IPS-18c (cell line): ENCODE measurements around the gene TBC1D22B.

Source experiments
- H3K4me3 ChIP-seq: 2 replicates; pipeline ENCODE4 v1.7.0; 2013; ENCODE audit warnings: low read depth, mild to moderate bottlenecking, low read length, moderate library complexity; ENCODE audit not compliant: insufficient read depth
- H3K9me3 ChIP-seq: one replicate; pipeline ENCODE4 v1.6.1; 2013; ENCODE audit warnings: mild to moderate bottlenecking, low read length, moderate library complexity; ENCODE audit not compliant: control insufficient read depth, insufficient read depth

The TBC1D22B gene

DNA sequence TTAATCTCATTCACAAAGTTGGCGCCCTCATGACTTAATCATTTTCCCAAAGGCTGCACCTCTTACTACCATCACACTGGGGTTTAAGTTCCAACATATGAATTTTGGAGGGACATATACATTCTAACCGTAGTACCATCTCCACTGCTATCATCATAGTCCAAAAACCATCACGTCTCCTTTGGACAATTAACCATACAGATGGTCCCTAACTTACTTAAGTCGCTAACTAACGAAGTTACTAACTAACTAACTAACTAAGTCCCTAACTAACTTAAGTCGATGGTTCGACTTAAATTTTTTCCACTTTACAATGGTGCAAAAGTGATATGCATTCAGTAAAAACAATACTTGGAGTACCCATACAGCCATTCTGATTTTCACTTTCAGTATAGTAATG, 24.0 kb upstream of the TBC1D22B start:
- H3K9me3 ChIP-seq: no peaks in the 10 kb centered on the region
- no peak overlapping the region for H3K4me3 ChIP-seq

DNA sequence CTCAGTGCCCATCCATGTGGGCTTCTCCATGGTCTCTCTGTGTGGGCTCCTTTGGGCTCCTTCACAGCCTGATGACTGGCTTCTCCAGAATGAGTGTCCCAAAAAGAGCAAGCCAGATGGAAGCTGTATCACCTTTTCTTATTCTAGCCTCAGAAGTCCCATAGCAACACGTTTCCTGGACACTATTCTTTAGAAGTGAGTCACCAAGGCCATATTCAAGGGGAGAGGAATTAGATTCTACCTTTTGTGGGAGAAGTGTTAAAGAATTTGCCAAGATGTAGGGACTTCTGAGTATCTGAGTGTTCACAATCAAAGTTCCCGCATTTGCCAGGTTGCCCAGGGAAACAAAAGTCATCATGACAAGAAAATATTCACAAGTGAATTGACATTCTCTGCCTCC, 20.7 kb upstream of the TBC1D22B start:
- Histone ChIP-seq H3K4me3 (no peak overlapping the region), H3K9me3 (no peaks in the 10 kb centered on the region)

GRCh38 chr6:37237789-37238188, 19.8 kb upstream of the TBC1D22B start:
- Histone ChIP-seq H3K4me3 (no peak overlapping the region), H3K9me3 (no peaks in the 10 kb centered on the region)

DNA sequence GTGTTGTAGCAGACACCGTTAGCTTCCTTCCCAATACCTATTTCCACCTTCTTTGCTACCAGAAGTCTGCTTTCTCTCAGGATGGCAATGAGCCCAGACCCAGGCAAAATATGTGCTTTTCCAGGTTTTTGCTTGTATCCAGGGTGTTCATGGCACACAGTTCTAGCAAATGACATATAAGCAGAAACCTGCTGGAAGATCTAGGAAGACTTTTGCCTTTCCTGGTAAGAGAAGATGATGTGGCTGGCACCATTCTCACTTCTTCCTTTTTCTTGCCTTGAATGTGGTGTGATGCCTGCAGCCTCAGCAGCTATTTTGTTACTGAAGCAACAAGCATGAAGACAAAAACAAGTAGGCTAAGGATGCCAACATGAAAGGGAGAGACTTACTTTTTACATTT, 19.2 kb upstream of the TBC1D22B start:
- Histone ChIP-seq H3K9me3 (no peaks in the 10 kb centered on the region), H3K4me3 (no peak overlapping the region)

DNA sequence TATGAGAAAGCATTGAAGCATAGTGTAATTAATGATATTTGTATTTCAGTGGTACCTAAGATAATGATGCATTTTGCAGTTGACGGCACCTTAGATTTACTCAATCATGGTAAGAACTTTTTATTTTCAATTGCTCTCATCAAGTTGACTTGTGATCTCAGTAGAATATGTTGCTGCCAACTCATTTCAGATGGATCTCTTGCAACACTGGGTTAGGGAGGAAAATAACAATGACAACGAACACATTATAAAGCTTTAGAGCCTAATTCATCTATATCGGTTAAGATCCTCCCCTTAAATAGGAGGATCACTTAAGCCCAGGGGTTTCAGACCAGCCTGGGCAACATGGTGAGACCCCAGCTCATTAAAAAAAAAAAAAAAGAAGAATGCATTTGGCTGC, 18.0 kb upstream of the TBC1D22B start:
- H3K4me3 ChIP-seq: no peak overlapping the region
- H3K9me3 ChIP-seq: no peaks in the 10 kb centered on the region

DNA sequence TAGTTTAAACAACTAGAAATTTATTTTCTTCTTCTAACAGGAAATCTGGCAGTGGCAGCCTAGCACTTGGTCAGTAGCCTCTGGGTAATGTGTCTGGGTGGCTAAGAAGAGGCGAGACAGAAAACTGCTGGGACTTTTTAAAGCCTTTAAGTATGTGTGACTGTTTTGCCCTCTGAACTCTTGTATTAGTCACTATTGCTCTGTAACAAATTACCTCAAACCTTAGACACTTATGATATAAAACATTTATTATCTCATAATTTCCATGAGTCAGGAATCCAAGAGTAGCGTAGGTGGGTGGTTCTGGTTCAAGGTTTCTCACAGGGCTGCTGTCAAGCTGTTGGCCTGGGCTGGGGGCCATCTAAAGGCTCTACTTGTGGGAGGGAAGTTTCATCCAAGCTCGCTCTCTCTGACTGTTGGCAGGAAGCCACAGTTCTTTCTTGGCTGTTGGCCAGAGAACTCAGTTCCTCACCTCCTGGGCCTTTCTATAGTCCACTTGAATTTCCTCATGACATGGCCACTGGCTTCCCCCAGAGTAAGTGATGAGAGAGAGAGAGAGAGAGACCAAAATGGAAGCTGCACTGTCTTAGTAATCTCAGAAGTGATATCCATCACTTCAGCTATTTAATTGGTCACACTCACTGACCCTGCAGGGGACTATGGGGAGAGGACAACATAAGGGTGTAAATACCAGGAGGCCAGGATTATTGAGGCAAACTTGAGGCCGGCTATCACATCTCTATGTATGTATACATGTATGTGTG, 17.4 kb upstream of the TBC1D22B start:
- H3K9me3 ChIP-seq: no peaks in the 10 kb centered on the region
- H3K4me3 ChIP-seq: no peak overlapping the region

GRCh38 chr6:37241131-37241530, 16.4 kb upstream of the TBC1D22B start:
- no peak overlapping the region for H3K4me3 ChIP-seq
- H3K9me3 ChIP-seq: no peaks in the 10 kb centered on the region

GRCh38 chr6:37241775-37242428, 15.7 kb upstream of the TBC1D22B start:
- no peaks in the 10 kb centered on the region for H3K9me3 ChIP-seq
- H3K4me3 ChIP-seq: no peak overlapping the region

- Histone ChIP-seq H3K4me3 (no peak overlapping the region), H3K9me3 (no peaks in the 10 kb centered on the region)
Measured at GRCh38 chr6:37242429-37243052, 15.0 kb upstream of the TBC1D22B start.

GRCh38 chr6:37243131-37243815, 14.3 kb upstream of the TBC1D22B start:
- H3K9me3 ChIP-seq: no peaks in the 10 kb centered on the region

DNA sequence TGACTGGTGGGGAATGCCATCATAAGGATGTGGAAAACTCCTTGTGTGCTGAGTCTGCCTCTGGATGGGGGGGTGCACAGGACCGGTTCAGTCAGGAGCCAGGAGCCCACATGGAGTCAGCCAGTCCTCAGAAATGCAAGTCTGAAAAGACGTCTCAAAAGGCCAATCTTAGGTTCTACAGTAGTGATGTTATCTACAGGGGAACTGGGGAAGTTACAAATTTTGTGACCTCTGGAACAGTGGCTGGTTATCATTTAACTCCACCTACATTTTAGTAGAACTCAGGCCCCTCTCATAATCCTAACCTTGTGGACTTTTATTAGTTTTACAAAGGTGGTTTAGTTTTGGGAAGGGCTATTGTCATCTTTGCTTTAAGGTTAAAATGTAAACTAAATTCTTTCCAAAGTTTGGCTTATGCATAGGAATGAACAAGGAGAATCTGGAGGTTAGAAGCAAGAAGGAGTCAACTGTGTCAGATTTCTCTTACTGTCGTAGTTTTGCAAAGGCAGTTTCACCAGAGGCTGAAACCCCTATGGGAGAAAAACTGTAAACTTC, 13.7 kb upstream of the TBC1D22B start:
- H3K4me3 ChIP-seq: no peak overlapping the region
- H3K9me3 ChIP-seq: no peaks in the 10 kb centered on the region

More at GRCh38 chr6:37243131-37243815, 14.3 kb upstream of the TBC1D22B start:
- no peak overlapping the region for H3K4me3 ChIP-seq

- Histone ChIP-seq H3K9me3 (no peaks in the 10 kb centered on the region), H3K4me3 (no peak overlapping the region)
Measured at GRCh38 chr6:37244430-37245310, 12.9 kb upstream of the TBC1D22B start.

DNA sequence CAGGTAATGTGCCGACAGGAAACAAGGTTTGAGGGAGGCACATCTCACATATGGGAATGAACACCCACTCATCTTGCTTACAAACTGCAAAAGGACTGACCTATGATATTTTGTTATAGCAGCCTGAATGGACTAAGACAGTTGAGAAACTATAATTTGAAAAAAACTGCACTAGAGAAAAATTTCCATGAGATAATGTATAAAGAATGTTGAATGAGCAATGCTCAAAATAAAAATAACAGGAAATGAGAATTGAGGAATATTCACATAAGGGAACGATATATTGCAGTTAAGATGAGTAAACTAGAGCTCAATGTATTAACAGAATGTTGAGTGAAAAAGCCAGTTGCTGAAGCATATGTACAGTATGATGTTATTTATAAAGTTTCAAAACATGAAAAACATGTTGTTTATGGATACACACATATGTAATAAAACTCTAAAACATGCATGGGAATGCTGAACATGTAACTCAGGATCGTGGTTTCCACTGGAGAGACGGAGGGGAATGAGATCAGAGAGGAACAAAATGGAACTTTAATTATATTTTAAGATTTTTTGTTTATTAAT, 6.3 kb upstream of the TBC1D22B start:
- Histone ChIP-seq H3K4me3 (no peak overlapping the region), H3K9me3 (no peaks in the 10 kb centered on the region)

- H3K4me3 ChIP-seq: no peak overlapping the region
- H3K9me3 ChIP-seq: no peaks in the 10 kb centered on the region
Measured at GRCh38 chr6:37253486-37254007, 4.0 kb upstream of the TBC1D22B start.

DNA sequence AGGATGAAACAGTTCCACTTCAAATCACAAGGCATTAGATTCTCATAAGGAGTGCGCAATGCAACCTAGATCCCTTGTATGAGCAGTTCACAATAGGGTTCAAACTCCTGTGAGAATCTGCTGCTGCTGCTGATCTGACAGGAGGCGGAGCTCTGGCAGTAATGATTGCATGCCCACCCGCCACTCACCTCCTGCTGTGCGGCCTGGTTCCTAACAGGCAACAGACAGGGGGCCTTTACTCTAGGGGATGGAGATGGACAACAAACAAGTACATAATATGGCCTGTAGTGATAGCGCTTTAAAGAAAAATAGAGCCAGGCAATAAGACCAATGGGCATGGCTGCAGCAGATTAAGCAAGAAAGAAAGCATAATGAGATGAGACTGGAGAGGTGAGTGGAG, 2.7 kb upstream of the TBC1D22B start:
- Histone ChIP-seq H3K9me3 (no peaks in the 10 kb centered on the region), H3K4me3 (no peak overlapping the region)

DNA sequence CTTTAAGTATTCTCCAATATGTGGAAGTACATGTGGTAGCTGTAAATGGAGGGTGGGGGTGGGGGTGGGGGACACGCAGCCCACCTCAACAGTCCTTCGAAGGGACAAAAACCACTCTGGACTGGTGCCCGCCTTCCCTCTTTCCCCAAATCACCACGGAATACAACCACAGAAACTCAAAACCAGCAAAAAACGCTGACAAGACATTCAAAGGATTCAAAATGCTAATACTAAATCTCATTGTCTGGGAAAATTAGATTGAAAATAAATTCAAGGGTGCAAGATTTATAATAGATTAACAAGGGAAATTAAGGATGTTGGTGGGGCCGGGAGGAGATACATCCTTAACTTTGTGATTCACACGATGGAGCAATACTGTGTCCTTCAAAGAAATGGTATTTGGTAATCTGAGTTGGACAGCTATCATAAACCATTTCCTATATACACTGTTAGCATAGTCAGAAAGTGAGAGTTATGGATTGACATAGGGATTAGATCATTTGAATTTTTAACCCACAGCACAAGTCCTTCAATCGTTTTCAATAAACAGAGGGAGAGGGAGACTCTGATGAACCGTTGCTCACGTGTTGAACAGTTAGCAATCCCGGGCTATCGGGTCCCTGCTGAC, 766 bp upstream of the TBC1D22B start:
- Histone ChIP-seq H3K4me3 (peak overlapping the region; percentile 36; the same call in 1 of the 2 replicates), H3K9me3 (no peaks in the 10 kb centered on the region)
